ENCODE data around the gene CYBB.
A peak's percentile ranks its signal among the peaks of the same experiment; 100 is the strongest.
"Not testable (repeated sequence)": the region's sequence is repeated elsewhere in the genome, so short reads cannot be mapped to it uniquely, and the experiment has no call there.

CYBB gene

DNA sequence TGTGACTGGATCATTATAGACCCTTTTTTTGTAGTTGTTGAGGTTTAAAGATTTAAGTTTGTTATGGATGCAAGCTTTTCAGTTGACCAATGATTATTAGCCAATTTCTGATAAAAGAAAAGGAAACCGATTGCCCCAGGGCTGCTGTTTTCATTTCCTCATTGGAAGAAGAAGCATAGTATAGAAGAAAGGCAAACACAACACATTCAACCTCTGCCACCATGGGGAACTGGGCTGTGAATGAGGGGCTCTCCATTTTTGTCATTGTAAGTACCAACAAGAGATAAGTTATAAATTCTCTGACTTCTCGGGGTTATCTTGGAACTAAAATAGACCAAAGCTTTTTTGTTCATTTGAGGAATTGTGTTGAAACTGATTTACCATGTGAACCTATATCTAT, at the start of gene CYBB:
CYBB (plus strand) TSS at position 203 of the 400 bp plus-strand sequence; CDS start at position 222, 19 bp downstream.
- no peak for DNase-seq (ENCODE audit: low spot score)

DNA sequence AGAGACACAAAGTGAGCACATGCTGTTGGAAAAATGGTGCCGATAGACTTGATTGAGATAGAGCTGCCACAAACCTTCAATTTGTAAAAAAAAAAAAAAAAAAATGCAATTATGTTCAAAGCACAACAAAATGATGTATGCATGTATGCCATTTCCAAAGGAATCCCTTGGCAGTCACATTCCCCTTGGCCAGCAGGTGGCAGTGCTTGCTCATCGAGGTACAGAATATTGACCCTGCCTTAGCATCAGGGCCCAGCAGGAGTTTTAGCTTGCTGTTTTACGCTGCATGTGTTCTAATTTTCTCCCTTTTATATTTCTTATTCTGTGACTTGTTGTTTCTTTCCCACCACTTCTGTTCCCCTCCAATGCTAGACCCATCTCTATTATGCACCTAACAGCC, 34.5 kb upstream of the CYBB start:
- DNase-seq (ENCODE audit: low spot score) = peak; percentile 58

DNA sequence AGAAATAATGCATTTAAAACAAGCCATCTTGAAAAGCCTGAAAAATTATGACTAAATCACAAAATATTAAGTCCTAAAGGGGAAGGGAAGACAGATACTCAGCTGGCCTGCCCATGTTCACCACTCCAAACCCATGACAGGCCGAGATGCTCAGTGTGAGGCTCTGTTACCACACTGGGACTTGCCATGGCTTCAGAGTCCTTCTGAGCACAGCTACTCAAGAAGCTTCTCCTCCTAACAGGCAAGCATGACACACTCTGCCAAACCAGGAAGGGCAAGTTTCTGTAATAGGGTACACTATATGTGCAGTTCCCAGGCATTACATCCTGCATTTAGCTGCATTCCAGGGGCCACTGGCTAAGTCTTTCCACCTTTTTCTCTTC, 34.0 kb upstream of the CYBB start:
- no peak for DNase-seq (ENCODE audit: low spot score)

GRCh38 chrX:37746218-37746941, 33.5 kb upstream of the CYBB start:
- no peak for DNase-seq (ENCODE audit: low spot score)

- DNase-seq (ENCODE audit: low spot score) = no peak
Observed at GRCh38 chrX:37746951-37747350, 32.9 kb upstream of the CYBB start.

DNA sequence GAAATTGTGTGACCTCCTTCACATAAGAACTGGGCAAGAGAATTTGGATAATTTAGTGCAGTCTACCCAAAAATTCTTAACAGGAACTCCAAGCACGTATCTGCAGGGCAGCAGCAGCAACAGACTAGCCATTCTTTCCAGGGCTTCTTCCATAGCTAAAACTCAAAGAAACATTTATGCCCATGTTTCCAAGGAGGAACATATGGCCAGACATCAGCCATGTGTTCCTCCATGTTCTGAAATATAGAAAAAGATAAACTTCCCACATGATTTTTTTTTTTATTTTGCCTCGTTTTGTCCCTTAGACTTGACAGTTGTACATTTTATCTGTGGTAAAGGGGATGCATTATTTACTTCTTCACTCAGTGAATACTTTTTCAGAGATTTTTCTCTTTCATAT, 27.6 kb upstream of the CYBB start:
- DNase-seq (ENCODE audit: low spot score) = no peak

GRCh38 chrX:37752936-37753335, 26.9 kb upstream of the CYBB start:
- DNase-seq (ENCODE audit: low spot score) = no peak

GRCh38 chrX:37753384-37753783, 26.5 kb upstream of the CYBB start:
- DNase-seq (ENCODE audit: low spot score) = no peak

GRCh38 chrX:37754516-37754915, 25.3 kb upstream of the CYBB start:
- DNase-seq (ENCODE audit: low spot score) = no peak

DNA sequence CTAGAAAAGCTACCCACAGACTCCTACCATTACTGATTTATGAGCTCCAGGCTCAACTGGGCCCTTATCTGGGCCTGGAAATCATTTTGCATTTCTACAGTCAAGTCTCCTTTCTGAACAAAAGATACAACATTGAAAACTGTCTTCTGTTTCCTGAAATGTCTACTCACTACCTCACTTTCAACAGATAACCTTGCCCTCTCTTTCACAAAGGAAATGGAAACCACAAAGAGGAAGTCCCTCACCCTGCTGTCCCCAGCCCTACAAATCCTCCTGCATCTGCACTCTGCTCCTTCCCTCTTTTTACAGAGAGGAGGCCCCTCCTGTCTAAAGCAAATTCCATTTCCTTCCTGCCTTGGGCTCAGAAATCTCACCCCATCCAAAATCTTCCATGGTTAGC, 24.8 kb upstream of the CYBB start:
- no peak for DNase-seq (ENCODE audit: low spot score)

DNA sequence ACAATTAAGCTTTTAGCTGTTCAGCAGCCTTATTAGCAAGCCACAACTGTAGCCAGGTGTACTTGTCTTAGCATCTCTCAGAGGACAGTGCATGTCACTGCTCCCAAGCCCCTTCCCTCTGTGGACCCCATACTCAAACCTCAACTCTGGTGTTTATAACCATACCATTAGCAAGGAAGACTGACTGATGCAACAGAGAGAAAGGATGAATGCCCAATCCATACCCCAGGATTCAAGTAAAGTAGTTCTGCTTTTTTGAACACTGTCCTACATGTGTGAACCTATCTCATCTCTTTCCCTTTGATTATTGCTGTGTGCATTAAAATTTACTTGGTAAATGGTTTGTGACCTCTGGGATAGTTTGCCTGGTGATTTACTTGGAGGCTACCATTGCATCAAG, 22.8 kb upstream of the CYBB start:
- no peak for DNase-seq (ENCODE audit: low spot score)

DNA sequence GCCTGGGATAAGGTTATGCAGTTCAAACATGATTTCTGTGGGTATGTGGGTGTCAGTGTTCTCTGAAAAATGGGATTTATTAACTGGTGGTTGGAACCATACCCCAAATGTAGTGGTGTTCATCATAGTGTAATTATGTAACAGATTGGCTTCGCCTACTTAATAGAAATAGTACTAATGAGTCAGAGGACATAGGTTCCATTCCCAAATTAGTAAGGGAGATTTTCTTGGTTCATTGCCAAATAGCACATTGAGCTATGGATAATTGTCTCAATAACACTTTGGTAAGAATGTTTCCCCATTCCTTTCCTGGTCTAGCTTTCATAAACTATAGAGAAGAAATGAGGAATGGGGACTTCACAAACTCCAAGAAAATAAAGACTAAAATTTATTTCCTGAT, 20.5 kb upstream of the CYBB start:
- DNase-seq (ENCODE audit: low spot score) = no peak

GRCh38 chrX:37759878-37760418, 19.9 kb upstream of the CYBB start:
- DNase-seq (ENCODE audit: low spot score) = no peak

DNA sequence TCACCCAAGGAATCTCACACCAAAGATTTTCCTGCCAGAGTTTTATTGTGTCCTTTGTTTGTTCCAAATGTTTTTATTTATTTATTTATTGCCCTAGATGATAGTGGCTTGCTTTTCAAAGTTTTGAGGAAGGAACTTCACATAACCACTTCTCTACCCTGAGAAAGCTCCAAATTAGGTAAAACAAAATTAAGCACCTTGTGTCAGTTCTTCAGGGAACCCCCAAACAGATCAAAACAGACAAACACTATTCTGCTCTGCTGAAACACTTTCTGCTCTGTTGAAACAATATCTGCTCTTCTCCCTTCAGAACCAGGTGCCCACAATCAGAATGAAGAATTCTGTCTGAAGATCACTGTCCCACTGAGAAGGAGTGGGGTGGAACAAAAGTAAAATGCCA, 16.5 kb upstream of the CYBB start:
- DNase-seq (ENCODE audit: low spot score) = no peak

GRCh38 chrX:37765507-37765906, 14.4 kb upstream of the CYBB start:
- DNase-seq (ENCODE audit: low spot score) = no peak

DNA sequence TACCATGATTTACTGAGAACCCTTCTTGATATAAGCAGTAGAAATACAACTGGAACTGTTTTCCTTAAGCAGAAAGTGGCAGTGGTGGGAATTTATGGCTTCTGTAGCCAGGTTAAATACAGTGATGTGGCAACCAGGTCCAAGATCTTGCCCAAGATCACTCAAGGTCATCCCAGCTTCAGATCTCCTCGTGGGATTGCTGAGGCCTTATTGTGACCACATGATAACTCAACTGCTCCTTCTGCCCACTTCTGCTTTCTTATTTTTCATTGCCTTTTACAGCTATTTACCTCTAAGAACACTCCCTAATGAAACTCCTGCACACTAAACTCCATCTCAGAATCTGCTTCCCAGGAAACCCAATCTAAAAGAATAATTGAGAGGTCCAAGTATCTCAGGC, 12.4 kb upstream of the CYBB start:
- no peak for DNase-seq (ENCODE audit: low spot score)

DNA sequence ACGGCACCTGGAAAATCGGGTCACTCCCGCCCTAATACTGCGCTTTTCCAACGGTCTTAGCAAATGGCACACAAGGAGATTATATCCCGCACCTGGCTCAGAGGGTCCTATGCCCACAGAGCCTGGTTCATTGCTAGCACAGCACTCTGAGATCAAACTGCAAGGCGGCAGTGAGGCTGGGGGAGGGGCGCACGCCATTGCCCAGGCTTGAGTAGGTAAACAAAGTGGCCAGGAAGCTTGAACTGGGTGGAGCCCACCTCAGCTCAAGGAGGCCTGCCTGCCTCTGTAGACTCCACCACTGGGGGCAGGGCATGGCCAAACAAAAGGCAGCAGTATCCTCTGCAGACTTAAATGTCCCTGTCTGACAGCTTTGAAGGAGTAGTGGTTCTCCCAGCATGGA, 11.0 kb upstream of the CYBB start:
- not testable (repeated sequence) for DNase-seq (ENCODE audit: low spot score)

DNA sequence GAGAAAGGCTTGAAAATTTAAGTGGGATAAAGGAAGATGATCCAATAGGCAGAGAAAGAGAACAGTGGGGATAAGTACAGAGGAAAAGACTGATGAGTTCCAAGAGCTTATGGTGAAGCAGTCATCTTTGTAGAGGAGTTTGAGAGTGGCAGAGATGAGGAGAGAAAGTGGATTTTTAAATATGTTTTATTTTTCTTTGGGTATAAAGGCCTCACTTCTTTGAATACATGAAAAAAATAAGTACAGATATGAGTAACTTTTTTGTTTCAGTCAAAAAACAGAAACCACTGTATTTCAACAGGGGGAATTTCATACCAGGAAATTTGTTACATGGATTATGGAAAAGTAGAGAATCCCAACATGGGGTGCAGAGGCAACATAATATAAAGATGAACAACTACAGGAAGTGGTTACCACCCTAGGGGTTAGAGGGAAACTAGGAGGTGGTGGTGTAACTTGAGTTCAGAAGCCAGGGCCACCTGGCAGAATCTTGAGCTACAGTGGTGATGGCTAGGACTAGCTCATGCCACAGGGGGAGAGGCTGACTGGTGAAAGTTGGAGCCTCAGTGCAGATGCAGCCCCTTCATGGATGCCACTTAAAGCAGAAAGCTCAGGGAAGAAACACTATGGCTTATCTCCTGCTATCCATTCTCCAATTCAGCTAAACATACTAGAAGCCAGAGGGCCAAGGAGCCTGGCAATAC, 3.4 kb upstream of the CYBB start:
- no peak for DNase-seq (ENCODE audit: low spot score)

DNA sequence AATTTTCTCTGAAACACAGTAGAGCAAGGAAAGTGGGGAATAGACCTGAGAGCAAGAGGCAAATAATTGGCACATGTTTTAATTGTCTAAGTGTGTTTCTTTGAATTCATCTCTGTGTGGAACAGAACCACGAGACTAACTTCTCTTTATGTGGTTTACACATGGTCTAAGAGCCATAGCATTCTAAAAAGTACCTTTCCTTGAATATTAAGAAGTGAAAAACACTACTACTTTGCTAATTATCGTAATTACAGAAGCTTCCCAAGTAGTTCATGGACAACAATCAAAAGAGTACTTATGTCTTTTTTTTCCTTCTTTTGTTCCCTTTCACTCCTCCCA, 2.9 kb upstream of the CYBB start:
- DNase-seq (ENCODE audit: low spot score) = no peak

DNA sequence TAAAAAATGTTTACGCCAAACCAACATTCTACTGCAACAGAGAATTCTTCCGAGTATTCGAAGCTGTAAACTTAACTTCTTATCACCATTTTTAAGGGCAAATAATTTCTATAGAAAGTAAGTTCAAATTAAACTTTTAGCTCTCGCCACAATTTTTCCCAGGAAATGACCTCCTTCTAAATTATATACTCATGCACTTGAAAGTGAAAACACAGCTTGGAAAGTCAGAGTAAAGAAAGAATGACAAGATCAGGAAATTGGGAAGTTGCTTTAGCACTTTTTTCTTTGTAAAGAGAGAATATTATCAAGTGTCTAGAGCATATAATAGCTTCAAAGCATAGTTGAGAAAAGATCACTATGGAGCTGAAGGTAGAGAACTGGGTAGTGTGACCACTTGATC, 1.2 kb downstream of the CYBB start:
- DNase-seq (ENCODE audit: low spot score) = no peak

GRCh38 chrX:37781814-37782213, 2.0 kb downstream of the CYBB start:
- no peak for DNase-seq (ENCODE audit: low spot score)

DNA sequence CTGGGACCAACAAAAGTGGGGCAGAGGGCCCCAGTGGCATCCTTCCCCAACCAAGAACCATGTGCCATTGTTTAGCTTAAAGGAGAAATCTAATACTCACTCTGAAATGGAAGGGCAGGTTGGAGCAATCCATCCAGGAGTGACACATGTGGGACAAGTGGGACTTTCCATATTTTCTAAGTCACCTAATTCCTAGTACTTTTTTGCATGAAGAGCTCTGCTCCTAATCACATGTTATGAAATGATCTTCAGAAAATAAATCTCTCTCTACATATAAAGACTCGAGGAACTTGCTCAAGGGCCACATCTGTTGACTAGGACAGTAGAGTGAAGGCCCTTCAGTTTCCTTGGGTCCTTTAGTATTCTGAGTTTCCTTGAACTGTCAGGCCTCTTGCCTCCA, 2.5 kb downstream of the CYBB start:
- DNase-seq (ENCODE audit: low spot score) = no peak

GRCh38 chrX:37783305-37783704, 3.4 kb downstream of the CYBB start:
- no peak for DNase-seq (ENCODE audit: low spot score)

DNA sequence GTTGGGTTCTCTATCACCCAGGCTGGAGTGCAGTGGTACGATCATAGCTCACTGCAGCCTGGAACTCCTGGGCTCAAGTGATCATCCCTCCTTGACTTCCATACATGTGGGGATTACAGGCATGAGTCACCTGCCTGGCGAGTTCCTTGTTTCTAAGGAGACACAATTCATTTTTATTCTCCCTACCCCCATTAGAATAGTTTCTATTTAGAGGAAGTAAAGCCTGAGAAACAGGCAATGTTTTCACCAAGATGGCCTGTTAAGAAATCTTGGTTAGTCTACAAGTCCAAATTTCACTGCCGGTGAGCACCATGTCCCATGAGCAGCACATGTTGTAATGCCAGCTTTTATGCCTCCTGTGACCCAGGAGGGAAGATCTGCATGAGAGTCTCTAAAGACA, 5.7 kb downstream of the CYBB start:
- no peak for DNase-seq (ENCODE audit: low spot score)

Data from iPS-NIHi11 (cell line).